ENCODE results near the gene NT5DC2.

NT5DC2 gene

DNA sequence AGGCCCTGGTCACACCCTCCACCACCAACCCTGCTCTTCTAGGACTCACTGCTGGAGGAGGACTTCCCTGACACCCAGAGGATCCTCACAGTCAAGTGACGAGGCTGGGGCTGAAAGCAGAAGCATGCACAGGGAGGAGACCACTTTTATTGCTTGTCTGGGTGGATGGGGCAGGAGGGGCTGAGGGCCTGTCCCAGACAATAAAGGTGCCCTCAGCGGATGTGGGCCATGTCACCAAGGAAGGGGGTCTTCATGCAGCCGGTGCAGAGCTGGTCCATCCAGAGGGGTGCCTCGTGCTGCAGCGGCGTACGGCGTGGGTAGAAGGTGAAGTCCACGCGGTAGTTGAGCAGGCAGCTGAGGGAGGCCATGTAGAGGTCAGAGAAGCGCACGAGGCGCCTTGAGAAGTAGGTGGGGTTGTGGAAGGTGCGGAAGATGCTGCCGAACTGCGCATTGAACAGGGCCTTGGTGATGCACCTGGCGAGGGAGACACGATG, 9.4 kb downstream of the NT5DC2 start:
- DNase-seq: no peak

DNA sequence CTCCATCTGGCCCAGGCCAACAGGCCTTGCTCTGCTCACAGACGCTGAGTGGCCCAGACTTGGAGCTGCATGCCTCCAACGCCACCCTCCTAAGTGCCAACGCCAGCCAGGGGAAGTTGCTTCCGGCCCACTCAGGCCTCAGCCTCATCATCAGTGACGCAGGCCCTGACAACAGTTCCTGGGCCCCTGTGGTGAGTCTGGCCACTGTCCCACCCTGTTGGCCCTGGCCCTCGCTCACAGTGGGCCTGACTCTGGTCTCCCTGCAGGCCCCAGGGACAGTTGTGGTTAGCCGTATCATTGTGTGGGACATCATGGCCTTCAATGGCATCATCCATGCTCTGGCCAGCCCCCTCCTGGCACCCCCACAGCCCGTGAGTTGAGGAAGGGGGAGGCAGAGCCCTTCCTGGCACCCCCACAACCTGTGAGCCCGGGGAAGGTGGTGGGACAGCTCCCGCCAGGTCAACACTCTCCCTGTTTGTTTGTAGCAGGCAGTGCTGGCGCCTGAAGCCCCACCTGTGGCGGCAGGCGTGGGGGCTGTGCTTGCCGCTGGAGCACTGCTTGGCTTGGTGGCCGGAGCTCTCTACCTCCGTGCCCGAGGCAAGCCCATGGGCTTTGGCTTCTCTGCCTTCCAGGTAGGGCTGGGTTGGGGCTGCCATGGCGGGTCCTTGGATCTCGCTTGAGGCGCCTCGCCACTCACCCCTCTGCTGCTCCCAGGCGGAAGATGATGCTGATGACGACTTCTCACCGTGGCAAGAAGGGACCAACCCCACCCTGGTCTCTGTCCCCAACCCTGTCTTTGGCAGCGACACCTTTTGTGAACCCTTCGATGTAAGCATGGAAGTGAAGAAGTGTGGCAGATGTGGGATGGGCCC, 10.0 kb downstream of the NT5DC2 start:
- DNase-seq: no peak

DNA sequence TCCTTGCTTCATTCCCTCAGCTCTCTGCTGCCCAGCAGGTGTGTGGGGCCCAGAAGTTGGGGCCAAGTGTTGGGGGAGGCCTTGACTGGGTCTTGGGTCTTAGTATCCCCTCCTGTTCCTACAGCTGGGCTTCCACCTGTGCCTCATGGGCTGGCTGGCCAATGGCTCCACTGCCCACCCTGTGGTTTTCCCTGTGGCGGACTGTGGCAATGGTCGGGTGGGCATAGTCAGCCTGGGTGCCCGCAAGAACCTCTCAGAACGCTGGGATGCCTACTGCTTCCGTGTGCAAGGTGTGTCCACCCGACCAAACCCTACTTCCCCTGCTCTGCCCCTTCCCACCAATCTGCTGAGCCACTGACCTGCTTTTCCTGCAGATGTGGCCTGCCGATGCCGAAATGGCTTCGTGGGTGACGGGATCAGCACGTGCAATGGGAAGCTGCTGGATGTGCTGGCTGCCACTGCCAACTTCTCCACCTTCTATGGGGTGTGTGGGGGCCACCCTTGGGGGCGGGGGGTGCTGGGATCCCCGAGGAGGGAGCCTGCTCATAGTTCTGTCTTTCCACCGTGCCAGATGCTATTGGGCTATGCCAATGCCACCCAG, 10.9 kb downstream of the NT5DC2 start:
- DNase-seq: no peak

DNA sequence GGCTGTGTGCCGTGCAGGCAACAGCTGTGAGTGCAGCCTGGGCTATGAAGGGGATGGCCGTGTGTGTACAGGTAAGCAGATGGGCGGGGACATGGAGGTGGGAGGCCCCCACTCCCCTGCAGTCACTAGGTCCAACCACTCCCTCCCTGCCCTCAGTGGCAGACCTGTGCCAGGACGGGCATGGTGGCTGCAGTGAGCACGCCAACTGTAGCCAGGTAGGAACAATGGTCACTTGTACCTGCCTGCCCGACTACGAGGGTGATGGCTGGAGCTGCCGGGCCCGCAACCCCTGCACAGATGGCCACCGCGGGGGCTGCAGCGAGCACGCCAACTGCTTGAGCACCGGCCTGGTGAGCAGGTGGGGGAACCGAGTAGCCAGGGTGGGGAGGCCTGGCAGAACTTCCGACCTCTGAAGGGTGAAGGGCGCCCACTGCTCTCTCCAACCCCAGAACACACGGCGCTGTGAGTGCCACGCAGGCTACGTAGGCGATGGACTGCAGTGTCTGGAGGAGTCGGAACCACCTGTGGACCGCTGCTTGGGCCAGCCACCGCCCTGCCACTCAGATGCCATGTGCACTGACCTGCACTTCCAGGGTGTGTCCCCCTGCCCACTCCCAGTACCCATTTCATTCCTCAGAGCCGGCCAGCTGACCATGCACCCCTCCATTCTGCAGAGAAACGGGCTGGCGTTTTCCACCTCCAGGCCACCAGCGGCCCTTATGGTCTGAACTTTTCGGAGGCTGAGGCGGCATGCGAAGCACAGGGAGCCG, 11.6 kb downstream of the NT5DC2 start:
- no peak for DNase-seq

DNA sequence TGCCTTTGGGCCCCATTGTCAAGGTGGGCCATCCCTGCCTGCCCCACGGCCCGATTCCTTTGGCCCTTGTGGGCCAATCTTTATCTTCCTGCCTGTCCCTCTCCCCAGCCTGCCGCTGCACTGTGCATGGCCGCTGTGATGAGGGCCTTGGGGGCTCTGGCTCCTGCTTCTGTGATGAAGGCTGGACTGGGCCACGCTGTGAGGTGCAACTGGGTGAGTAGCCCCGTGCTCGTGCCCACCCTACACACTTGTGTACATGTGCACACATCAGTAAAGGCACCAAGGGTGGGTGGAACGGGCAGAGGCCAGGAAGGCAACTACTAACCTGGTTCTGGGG, 12.2 kb downstream of the NT5DC2 start:
- DNase-seq: no peak

DNA sequence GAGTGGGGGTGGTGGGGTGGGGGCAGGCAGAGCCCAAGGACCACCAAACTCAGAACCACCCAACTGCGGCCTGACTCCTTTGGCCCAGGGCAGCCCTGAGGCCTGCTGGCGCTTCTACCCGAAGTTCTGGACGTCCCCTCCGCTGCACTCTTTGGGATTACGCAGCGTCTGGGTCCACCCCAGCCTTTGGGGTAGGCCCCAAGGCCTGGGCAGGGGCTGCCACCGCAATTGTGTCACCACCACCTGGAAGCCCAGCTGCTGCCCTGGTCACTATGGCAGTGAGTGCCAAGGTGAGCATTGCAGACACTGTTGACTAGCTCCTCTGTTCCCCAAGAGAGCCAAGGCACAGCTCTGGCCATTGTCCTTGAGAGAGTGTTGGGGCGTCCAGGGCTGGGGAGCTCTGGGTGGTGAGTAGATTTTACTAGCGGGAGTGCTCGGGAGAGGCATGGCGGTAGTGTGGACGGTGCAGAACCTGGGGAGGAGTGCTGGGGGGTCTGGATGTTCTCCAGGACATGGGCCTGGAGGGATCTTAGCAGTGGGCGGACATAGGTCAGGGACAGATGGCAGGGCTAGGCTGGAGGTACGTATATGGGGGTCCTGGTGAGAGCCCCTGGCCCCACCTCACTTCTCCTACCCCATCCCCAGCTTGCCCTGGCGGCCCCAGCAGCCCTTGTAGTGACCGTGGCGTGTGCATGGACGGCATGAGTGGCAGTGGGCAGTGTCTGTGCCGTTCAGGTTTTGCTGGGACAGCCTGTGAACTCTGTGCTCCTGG, 12.8 kb downstream of the NT5DC2 start:
- DNase-seq: no peak

DNA sequence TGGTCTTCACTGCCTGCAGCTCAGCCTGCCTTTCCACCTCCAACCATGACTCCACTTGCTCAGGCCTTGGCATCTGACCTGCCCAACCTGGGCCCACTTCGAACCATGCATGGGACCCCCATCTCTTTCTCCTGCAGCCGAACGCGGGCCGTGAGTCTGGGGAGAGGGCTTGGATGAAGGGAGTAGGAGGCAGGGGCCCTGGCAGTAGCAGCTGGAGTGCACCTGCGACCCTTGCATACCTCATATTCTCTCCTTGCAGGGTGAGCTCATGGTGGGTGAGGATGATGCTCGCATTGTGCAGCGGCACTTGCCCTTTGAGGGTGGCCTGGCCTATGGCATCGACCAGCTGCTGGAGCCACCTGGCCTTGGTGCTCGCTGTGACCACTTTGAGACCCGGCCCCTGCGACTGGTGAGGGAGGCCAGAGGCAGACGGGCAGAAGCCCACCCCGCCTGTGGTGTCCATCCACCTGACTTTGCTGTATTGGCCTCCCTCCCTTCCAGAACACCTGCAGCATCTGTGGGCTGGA, 13.5 kb downstream of the NT5DC2 start:
- DNase-seq: no peak

DNA sequence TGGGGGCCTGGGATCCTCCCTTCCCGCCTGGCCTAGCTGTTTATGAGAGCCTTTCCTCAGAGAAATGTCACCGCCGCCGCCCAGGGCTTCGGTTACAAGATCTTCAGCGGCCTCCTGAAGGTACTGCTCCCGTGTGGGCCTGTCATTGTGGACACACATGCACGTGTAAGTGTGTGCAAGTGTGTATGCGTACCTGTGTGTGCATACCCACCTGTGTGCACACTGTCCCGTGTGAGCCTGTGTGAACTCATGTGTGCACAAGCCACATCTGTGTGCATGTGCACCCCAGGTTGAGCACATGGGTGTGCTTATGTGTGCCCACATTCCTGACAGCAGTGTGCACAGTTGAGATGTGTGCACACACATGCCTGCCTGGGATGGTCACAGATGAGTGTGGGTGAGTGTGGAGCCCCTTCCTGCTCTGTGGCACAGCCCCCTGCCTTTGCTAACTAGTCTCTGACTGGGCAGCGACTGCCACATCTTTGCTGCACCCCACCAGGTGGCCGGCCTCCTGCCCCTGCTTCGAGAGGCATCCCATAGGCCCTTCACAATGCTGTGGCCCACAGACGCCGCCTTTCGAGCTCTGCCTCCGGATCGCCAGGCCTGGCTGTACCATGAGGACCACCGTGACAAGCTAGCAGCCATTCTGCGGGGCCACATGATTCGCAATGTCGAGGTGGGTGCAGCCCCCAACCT, 14.1 kb downstream of the NT5DC2 start:
- DNase-seq: no peak

DNA sequence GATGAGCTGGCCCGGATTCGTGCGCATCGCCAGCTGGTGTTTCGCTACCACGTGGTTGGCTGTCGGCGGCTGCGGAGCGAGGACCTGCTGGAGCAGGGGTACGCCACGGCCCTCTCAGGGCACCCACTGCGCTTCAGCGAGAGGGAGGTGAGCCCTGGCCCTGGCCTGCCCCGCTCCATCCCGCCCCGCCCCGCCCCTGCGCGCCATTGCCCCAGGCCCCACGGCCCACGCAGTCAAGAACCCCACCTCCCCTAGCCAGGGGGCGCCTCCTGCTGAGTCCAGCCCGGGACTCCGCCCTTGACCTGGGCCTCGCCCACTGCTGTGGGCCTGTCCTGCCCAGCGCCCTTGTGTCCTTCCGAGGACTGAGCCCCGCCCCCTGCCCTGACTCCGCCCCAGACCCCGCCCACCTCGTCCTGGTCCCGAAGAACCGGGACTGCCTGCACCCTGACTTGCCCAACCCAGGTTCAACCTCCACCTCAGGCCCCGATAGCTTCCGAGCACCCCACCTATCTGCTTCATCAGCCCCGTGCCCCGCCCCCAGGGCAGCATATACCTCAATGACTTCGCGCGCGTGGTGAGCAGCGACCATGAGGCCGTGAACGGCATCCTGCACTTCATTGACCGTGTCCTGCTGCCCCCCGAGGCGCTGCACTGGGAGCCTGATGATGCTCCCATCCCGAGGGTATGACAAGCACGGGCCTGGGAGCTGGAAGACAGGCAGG, 14.8 kb downstream of the NT5DC2 start:
- DNase-seq: no peak

DNA sequence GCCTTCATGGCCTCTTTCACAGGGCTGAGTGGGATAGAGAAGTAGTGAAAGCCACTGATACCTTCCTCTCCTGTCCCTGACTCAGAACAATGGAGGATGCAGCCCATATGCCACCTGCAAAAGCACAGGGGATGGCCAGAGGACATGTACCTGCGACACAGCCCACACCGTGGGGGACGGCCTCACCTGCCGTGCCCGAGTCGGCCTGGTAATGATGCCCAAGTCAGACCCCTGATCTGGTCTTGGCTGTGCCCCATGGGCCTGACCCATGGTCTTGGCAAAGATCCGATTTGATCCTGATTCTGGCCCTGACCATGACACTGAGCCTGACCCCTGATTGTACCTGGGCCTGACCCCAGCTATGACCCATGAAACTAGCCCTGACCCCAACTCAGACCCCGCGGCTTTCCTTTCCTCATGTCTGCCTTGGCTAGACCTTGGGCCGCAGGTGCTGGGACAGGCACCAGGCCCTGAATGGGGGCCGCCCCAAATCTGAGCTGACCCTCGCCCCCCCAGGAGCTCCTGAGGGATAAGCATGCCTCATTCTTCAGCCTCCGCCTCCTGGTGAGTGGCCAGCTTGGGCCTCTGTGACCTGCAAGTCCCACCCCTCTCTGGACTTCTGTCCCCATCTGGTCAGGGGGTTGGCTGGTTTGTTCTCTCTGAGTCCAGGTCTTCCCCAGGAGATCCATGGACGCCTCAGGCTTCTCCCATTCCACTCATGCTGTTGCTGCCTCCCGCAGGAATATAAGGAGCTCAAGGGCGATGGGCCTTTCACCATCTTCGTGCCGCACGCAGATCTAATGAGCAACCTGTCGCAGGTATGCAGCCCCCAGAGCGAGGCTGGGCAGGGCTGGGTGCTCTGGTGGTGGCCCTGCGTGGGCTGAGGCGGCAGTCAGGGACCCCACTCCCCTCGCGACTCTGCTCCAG, 15.6 kb downstream of the NT5DC2 start:
- no peak for DNase-seq

DNA sequence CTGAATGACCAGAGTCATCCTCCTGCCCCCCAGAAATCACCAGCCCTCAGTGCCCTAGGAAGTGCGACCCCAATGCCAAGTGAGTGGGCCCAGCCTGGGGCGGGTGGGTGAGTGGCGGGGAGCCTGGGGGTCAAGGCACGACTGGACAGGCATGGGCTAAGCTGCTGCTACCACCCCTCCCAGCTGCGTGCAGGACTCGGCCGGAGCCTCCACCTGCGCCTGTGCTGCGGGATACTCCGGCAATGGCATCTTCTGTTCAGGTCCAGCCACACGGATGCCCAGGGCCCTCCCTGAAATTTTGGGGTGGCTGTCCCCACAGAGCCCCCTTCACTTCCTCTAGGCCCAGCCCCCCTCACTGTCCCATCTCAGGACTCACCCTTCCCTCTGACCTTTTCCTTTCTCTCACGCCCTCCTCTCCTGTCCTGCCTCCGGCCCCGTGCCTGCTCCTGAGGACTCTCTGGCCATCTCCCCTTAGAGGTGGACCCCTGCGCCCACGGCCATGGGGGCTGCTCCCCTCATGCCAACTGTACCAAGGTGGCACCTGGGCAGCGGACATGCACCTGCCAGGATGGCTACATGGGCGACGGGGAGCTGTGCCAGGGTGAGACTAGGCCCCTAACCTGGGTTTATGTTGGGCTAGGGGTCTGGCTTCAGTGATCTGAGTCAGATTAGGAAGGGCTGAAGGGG, 17.0 kb downstream of the NT5DC2 start:
- no peak for DNase-seq

DNA sequence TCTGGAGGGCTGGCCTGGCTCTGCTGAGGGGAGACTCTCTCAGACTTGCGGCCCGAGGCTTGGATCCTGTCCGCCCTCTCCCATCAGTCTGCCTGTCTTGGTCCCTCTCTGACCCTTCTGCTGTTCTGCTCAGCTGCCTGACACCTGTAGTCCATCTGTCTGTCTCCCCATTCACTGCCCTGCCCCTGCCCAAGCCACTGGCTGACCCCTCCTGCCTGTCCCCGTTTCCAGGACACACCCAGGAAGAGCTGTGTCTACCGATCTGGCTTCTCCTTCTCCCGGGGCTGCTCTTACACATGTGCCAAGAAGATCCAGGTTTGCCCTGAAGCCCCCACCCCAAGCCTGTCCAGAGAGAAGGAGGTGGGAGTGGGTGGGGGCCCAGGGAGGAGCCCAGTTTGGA, 18.5 kb downstream of the NT5DC2 start:
- DNase-seq: no peak

DNA sequence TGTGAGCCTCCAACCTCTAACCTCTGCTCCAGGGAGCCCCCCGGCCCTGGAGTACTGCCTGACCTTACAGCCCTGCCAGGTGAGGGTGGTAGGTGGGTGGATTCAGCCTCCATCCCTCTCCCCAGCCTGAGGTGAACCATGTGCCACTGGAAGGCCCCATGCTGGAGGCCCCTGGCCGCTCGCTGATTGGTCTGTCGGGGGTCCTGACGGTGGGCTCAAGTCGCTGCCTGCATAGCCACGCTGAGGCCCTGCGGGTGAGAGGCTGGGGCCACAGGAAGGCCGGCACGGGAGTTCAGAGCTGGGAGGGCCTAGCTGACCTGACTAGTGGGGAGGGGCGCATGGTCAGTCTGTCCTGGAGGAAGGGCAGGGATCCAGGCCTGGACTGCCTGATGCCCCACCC, 19.1 kb downstream of the NT5DC2 start:
- no peak for DNase-seq

DNA sequence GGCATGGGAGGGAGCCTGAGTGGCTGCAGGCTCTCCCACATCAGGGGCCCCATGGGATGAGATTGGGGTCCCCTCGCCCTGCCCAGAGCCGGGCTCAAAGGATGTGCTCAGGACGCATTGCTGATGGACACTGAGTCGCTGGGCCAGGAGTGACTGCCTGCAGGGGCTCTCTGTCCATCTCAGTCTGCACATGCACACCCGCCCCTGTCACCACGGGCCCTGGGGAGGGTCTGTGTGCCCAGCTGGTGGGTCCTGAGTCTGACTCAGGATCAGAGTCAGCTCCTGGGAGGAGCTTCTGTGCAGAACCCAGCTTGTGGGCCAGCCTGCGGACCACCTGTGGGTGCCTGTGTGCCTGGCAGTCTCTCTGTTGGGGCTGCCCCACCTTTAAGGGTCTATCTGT, 20.4 kb downstream of the NT5DC2 start:
- no peak for DNase-seq

DNA sequence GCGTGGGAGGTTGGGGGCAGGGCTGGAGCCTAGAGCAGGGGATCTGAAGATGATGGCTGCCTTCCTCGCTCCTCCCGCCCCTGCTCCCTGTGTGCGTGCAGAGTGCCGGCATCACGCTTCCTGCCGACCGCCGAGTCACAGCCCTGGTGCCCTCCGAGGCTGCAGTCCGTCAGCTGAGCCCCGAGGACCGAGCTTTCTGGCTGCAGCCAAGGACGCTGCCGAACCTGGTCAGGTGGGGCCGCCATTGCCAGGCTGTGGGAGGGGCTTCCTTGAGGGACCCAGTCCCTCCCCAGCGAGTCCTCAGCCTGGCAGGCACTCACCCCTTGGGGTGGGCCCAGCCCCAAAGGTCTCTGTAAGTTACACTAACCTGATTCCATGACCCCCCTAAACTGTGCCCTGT, 20.9 kb downstream of the NT5DC2 start:
- DNase-seq: no peak

DNA sequence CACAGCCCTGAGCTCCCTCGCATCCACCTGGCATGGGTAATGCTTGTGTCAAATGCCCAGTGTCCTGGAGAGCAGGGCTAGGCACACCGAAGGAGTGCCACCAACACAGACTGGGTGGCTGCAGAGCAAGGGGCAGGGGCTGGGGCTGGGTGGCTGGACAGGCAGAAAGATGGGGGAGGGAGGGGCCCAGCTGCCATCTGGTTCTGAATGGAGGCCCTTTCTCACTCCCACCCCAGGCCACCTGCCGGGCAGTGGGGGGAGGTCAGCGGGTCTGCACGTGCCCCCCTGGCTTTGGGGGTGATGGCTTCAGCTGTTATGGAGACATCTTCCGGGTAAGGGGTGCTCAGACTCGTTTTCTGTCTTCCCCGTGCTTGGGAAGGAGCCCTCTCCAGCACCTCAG, 21.6 kb downstream of the NT5DC2 start:
- DNase-seq: no peak

DNA sequence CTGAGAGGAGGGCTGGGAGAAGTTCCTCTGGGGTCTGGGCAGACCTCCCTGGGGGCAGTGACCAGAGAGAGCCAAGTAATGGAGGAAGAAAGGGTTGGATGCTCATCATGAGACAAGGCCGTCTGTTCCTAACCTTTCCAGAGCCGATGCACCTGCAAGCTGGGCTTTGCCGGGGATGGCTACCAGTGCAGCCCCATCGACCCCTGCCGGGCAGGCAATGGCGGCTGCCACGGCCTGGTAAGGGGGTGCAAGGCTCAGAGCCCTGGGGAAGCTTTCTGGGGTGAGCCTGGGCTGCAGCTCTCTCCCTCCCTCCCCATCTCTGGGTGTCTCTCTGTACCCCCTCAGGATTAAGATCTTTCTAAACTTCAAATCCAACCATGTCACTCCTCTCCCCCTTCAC, 22.1 kb downstream of the NT5DC2 start:
- DNase-seq: no peak

DNA sequence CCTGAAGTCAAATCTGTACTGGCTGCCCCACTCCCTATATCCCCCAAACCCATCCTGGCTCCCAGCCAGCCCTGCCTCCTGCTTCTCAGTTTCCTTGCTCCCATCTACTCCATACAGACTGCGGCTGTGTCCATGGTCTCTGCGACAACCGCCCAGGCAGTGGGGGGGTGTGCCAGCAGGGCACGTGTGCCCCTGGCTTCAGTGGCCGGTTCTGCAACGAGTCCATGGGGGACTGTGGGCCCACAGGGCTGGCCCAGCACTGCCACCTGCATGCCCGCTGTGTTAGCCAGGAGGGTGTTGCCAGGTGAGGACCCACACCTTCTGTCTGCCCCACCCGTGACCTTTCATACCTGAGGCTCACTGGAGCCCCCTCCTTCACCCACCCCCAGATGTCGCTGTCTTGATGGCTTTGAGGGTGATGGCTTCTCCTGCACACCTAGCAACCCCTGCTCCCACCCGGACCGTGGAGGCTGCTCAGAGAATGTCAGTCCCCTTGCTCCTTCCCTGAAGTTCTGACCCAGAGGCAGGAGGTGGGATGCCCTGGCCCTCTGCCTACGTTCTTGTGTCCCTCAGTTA, 23.8 kb downstream of the NT5DC2 start:
- DNase-seq: no peak

DNA sequence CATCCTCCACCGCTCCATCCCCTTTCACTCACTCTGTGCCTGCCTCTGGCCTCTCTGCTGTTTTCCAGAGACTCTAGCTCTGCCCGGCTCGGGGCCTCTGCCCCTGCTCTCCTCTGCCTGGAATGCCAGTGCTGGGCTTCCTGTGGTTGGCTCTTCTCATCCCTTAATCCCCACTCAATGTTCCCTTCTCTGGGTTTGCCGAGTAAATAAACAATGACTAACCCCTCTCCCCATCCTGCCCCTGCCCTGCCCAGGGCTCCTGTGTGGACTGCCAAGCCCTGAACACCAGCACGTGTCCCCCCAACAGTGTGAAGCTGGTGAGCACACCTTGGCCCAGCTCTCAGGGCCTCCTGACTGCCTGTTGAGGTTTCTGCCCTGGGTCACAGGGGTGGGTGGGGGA, 26.3 kb downstream of the NT5DC2 start:
- DNase-seq: no peak
